ENCODE results near the gene BAG3. TPM values are rescaled to one million over a fixed set of nuclear protein-coding genes. Genes with fewer than 3 reads are reported as not detected.

Gene BAG3
- total and polyA plus RNA-seq, 3 donors from 2014 or later, result 36.7 to 50.3 (median 44.8) TPM

- 55 to 73% methylated on average over 3 to 6 of the region's 6 CpGs for WGBS, 2 donors
Observed at GRCh38 chr10:119654540-119654939, 3.4 kb downstream of the BAG3 start.

GRCh38 chr10:119655566-119656001, 4.4 kb downstream of the BAG3 start:
- no peaks in the 10 kb centered on the region for H3K36me3 ChIP-seq (ENCODE audit: low read depth, missing control alignments)
- peak overlapping the region; percentile 36 to 63 for H3K27ac ChIP-seq
- H3K9me3 ChIP-seq, result no peaks in the 10 kb centered on the region
- H3K27me3 ChIP-seq, result no peaks in the 10 kb centered on the region
- WGBS, 2 donors, result 43 to 55% methylated on average over 11 of the region's 11 CpGs
- peaks cover 39% of the 10 kb centered on the region for H3K4me1 ChIP-seq
- TF ChIP-seq, protein P1, sequence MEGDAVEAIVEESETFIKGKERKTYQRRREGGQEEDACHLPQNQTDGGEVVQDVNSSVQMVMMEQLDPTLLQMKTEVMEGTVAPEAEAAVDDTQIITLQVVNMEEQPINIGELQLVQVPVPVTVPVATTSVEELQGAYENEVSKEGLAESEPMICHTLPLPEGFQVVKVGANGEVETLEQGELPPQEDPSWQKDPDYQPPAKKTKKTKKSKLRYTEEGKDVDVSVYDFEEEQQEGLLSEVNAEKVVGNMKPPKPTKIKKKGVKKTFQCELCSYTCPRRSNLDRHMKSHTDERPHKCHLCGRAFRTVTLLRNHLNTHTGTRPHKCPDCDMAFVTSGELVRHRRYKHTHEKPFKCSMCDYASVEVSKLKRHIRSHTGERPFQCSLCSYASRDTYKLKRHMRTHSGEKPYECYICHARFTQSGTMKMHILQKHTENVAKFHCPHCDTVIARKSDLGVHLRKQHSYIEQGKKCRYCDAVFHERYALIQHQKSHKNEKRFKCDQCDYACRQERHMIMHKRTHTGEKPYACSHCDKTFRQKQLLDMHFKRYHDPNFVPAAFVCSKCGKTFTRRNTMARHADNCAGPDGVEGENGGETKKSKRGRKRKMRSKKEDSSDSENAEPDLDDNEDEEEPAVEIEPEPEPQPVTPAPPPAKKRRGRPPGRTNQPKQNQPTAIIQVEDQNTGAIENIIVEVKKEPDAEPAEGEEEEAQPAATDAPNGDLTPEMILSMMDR (IDR thresholded peaks at IDR 0.05), result no peak
- TF ChIP-seq POLR2A (IDR thresholded peaks at IDR 0.05), result no peak
- DNase-seq, result peak; percentile 49
- H3K4me3 ChIP-seq, result no peak overlapping the region
- intact Hi-C loops (cut with DNase I; ENCODE audit: low total_unique reads), result no loop called here

More at GRCh38 chr10:119654540-119654939, 3.4 kb downstream of the BAG3 start:
- H3K4me3 ChIP-seq, result no peak overlapping the region
- H3K36me3 ChIP-seq (ENCODE audit: low read depth, missing control alignments), result no peaks in the 10 kb centered on the region
- H3K27ac ChIP-seq, result peak overlapping the region in 1 of 2 donors; percentile 63
- no peak for TF ChIP-seq POLR2A (IDR thresholded peaks at IDR 0.05)
- TF ChIP-seq, protein P1 (IDR thresholded peaks at IDR 0.05), result no peak
- H3K4me1 ChIP-seq, result peaks cover 39% of the 10 kb centered on the region
- intact Hi-C loops (cut with DNase I; ENCODE audit: low total_unique reads), result no loop called here
- H3K9me3 ChIP-seq, result no peaks in the 10 kb centered on the region
- H3K27me3 ChIP-seq, result no peaks in the 10 kb centered on the region
- peak; percentile 41 for DNase-seq

DNA sequence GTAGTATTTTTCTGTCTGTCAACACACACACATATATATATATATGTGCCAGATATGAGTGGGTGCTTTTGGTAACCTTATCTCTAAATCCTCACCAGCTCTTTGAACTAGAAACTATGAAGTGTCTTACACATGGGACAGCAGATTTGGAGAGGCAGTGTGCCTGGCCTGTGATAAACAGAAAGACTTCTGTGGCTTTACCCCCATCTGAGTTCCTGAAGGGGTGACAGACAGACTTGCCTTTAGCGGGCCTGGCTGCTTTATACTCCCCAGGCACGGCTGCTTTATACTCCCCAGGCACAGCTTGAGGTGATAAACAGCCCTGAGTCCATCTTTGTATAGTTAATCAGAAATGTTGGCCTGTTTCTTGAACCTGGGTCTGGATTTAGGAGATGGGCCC, 5.6 kb downstream of the BAG3 start:
- intact Hi-C loops (cut with DNase I; ENCODE audit: low total_unique reads), result no loop called here
- no peaks in the 10 kb centered on the region for H3K9me3 ChIP-seq
- TF ChIP-seq, protein P1 (IDR thresholded peaks at IDR 0.05), result no peak
- no peak overlapping the region for H3K4me3 ChIP-seq
- H3K27me3 ChIP-seq, result no peaks in the 10 kb centered on the region
- WGBS, 2 donors, result 67 to 76% methylated on average over 2 of the region's 2 CpGs
- H3K4me1 ChIP-seq, result peaks cover 39% of the 10 kb centered on the region
- H3K36me3 ChIP-seq (ENCODE audit: low read depth, missing control alignments), result no peaks in the 10 kb centered on the region
- H3K27ac ChIP-seq, result peak overlapping the region in 1 of 2 donors; percentile 59
- DNase-seq, result no peak

- H3K9me3 ChIP-seq, result no peaks in the 10 kb centered on the region
- TF ChIP-seq, protein P1 (IDR thresholded peaks at IDR 0.05), result no peak
- no peak for TF ChIP-seq POLR2A (IDR thresholded peaks at IDR 0.05)
- intact Hi-C loops (cut with DNase I; ENCODE audit: low total_unique reads), result no loop called here
- H3K4me3 ChIP-seq, result no peak overlapping the region
- H3K27me3 ChIP-seq, result no peaks in the 10 kb centered on the region
- no peaks in the 10 kb centered on the region for H3K36me3 ChIP-seq (ENCODE audit: low read depth, missing control alignments)
- H3K27ac ChIP-seq, result peak overlapping the region; percentile 55 to 59
- DNase-seq, result peak; percentile 55
- 42 to 61% methylated on average over 7 of the region's 7 CpGs for WGBS, 2 donors
- H3K4me1 ChIP-seq, result peaks cover 43% of the 10 kb centered on the region
Observed at GRCh38 chr10:119657725-119658124, 6.5 kb downstream of the BAG3 start.

- H3K4me1 ChIP-seq, result peaks cover 45% of the 10 kb centered on the region
- H3K9me3 ChIP-seq, result no peaks in the 10 kb centered on the region
- intact Hi-C loops (cut with DNase I; ENCODE audit: low total_unique reads), result no loop called here
- TF ChIP-seq, protein P1 (IDR thresholded peaks at IDR 0.05), result no peak
- no peak for TF ChIP-seq POLR2A (IDR thresholded peaks at IDR 0.05)
- H3K4me3 ChIP-seq, result no peak overlapping the region
- no peaks in the 10 kb centered on the region for H3K27me3 ChIP-seq
- peak; percentile 84 for DNase-seq
- peak overlapping the region; percentile 55 to 59 for H3K27ac ChIP-seq
- 25 to 38% methylated on average over 13 of the region's 13 CpGs for WGBS, 2 donors
- no peaks in the 10 kb centered on the region for H3K36me3 ChIP-seq (ENCODE audit: low read depth, missing control alignments)
Observed at GRCh38 chr10:119658274-119658673, 7.1 kb downstream of the BAG3 start.
